PC-9 (cell line): ENCODE results near the gene SDSL. TPM values are rescaled to one million over a fixed set of nuclear protein-coding genes. Genes with fewer than 3 reads are reported as not detected.
A peak's percentile ranks its signal among the peaks of the same experiment; 100 is the strongest.

ENCODE experiments used
- BruUV-seq: library from RNA; stranded (reverse); fragments of 400-500 nt; replicated peaks from 2 replicates; lab custom pipeline; 2021; lab: Mats Ljungman, UMichigan
- CTCF ChIA-PET: fragments of 300-600 bp; sonication (Branson Sonifier 250); formaldehyde crosslinking; loops from one replicate; lab custom pipeline; 2022; ENCODE audit warnings: antibody characterized with exemption; lab: Charles Lee
- POLR2A ChIA-PET: fragments of 300-600 bp; sonication (Branson Sonifier 250); formaldehyde crosslinking; loops from one replicate; lab custom pipeline; 2022; ENCODE audit warnings: antibody characterized with exemption; ENCODE audit not compliant: unreplicated experiment; lab: Charles Lee
- DNase-seq, 2 experiments: peaks; one replicate each; pipeline versions ENCODE4 v3.0.0 to v3.0.0-alpha.2; 2015 to 2022; ENCODE audit warnings: mixed read lengths in 1 of 2
- H2AFZ ChIP-seq: fragments of 200-600 bp; sonication (generic); 2 replicates; pipeline ENCODE4 v1.8.1; 2017; ENCODE audit warnings: antibody characterized with exemption
- H3F3A ChIP-seq: fragments of 200-600 bp; sonication (generic); 2 replicates; pipeline ENCODE4 v1.8.1; 2017; ENCODE audit warnings: antibody characterized with exemption, mild to moderate bottlenecking, low read depth; ENCODE audit not compliant: insufficient read depth
- H3K27ac ChIP-seq: fragments of 200-600 bp; sonication (generic); 2 replicates; pipeline ENCODE4 v1.6.1; 2016; ENCODE audit warnings: mixed run types
- H3K27me3 ChIP-seq: fragments of 200-600 bp; sonication (generic); 2 replicates; pipeline ENCODE4 v1.6.1; 2016; ENCODE audit warnings: low read depth, mixed run types; ENCODE audit not compliant: insufficient read depth
- H3K36me3 ChIP-seq: fragments of 200-600 bp; sonication (generic); 2 replicates; pipeline ENCODE4 v1.6.1; 2016; ENCODE audit warnings: low read depth, mixed run types
- H3K4me1 ChIP-seq: fragments of 200-600 bp; sonication (generic); replicated peaks from 2 replicates; pipeline ENCODE4 v1.6.1; 2016; ENCODE audit warnings: mixed run types; ENCODE audit not compliant: insufficient read depth
- H3K4me2 ChIP-seq: fragments of 200-600 bp; sonication (generic); 2 replicates; pipeline ENCODE4 v1.6.1; 2017; ENCODE audit warnings: mixed run types
- H3K4me3 ChIP-seq: fragments of 200-600 bp; sonication (generic); 2 replicates; pipeline ENCODE4 v1.6.1; 2016; ENCODE audit warnings: mixed run types
- H3K79me2 ChIP-seq: fragments of 200-600 bp; sonication (generic); 2 replicates; pipeline ENCODE4 v1.6.1; 2017; ENCODE audit warnings: low read depth, mixed run types
- H3K9me2 ChIP-seq: fragments of 200-600 bp; sonication (generic); 2 replicates; pipeline ENCODE4 v1.8.1; 2017; ENCODE audit warnings: mild to moderate bottlenecking; ENCODE audit not compliant: insufficient read depth
- H3K9me3 ChIP-seq: fragments of 200-600 bp; sonication (generic); 2 replicates; pipeline ENCODE4 v1.8.1; 2016; ENCODE audit warnings: low read depth; ENCODE audit not compliant: insufficient read depth
- H4K20me1 ChIP-seq: fragments of 200-600 bp; sonication (generic); 2 replicates; pipeline ENCODE4 v1.8.1; 2017; ENCODE audit not compliant: insufficient read depth
- CTCF ChIP-seq: fragments of 200-600 bp; sonication (generic); conservative IDR thresholded peaks from 2 replicates; pipeline ENCODE4 v1.6.1; 2017; ENCODE audit warnings: mixed run types, antibody characterized with exemption, mild to moderate bottlenecking, moderate library complexity
- EZH2 ChIP-seq: fragments of 200-600 bp; sonication (generic); IDR thresholded peaks from 2 replicates; pipeline ENCODE4 v1.8.0; 2017; ENCODE audit warnings: antibody characterized with exemption, low read depth
- intact Hi-C: fragments of 100-400 bp; cut with micrococcal nuclease; formaldehyde crosslinking; loops from one replicate; pipeline ENCODE4 v1.10.0; 2022; ENCODE audit not compliant: unreplicated experiment
- total RNA-seq: library from RNA; stranded (reverse); gene quantifications from 2 replicates; pipeline ENCODE4 v1.2.3, GENCODE V29; 2021

SDSL gene
- total RNA-seq, 1 experiment from 2014 or later = 14.2 TPM

DNA sequence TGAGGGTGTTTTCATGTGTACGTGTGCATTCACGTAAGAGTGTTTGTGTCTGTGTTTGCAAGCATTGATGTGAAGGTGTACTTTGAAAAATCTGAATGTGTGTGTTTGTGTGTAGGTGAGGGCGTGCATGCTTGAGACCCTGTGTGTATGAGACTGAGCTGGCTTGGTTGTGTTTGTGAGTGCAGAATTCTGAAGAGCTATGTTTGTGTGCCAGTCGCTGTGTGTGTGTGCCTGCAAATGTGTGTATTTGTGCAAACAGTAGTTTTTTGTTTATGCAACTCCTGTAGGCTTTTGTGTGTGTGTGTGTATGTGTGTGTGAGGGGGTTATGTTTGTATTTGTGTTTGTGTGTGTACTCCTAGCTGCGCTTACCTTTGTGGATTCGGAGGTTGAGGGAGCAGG, 51.2 kb downstream of the SDSL start:
- no TSS peak for BruUV-seq
- Histone ChIP-seq H3K9me2 (no peaks in the 10 kb centered on the region), H3K36me3 (no peaks in the 10 kb centered on the region), H3K4me2 (no peak overlapping the region), H3K4me3 (no peak overlapping the region), H3K27ac (no peak overlapping the region), H3K9me3 (no peaks in the 10 kb centered on the region), H3K4me1 (no peaks in the 10 kb centered on the region), H3K27me3 (peaks cover 90% of the 10 kb centered on the region), H3K79me2 (no peaks in the 10 kb centered on the region), H3F3A (no peaks in the 10 kb centered on the region), H4K20me1 (no peaks in the 10 kb centered on the region), H2AFZ (no peak overlapping the region)
- intact Hi-C loops = no loop called here
- CTCF ChIA-PET = no interaction called here
- no peak for TF ChIP-seq CTCF
- no peak for TF ChIP-seq EZH2
- POLR2A ChIA-PET = interaction anchor here (0.6 kb wide), 1 partner anchor 51 kb away, joined by 11 read pairs; the partner anchor contains the start of gene SDSL
- no peak for DNase-seq

DNA sequence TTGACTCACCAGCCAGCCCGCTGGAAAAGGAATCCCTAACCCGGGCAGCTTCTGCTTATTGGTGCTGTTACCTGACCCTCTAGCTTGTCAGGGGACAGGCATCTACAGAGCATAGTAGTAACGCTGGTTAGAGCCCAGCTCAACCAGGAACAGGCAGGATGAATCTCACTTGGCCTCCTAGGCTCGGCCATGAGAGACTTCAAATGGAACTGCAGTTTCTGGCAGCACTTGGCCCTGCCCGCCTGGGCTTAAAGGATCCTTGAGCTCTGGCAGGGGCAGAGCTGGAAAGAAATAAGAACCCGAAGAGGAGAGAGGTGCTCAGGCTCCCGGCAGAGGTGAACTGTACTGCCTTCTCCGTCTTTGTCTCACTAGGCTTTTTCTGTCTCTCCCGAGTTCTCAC, 51.8 kb downstream of the SDSL start:
- POLR2A ChIA-PET = interaction anchor here (0.6 kb wide), 2 partner anchors 52 to 265 kb away, joined by 9 to 11 read pairs; partner anchors contain the start of gene SDSL
- CTCF ChIA-PET = no interaction called here
- Histone ChIP-seq H2AFZ (no peak overlapping the region), H3K79me2 (no peaks in the 10 kb centered on the region), H4K20me1 (no peaks in the 10 kb centered on the region), H3K4me2 (no peak overlapping the region), H3K9me2 (no peaks in the 10 kb centered on the region), H3F3A (no peaks in the 10 kb centered on the region), H3K4me1 (no peaks in the 10 kb centered on the region), H3K36me3 (no peaks in the 10 kb centered on the region), H3K9me3 (no peaks in the 10 kb centered on the region), H3K27ac (no peak overlapping the region), H3K4me3 (no peak overlapping the region), H3K27me3 (peaks cover 90% of the 10 kb centered on the region)
- intact Hi-C loops = no loop called here
- TF ChIP-seq EZH2 (no peak), CTCF (no peak)
- no TSS peak for BruUV-seq
- DNase-seq = peak; percentile 9 to 39

DNA sequence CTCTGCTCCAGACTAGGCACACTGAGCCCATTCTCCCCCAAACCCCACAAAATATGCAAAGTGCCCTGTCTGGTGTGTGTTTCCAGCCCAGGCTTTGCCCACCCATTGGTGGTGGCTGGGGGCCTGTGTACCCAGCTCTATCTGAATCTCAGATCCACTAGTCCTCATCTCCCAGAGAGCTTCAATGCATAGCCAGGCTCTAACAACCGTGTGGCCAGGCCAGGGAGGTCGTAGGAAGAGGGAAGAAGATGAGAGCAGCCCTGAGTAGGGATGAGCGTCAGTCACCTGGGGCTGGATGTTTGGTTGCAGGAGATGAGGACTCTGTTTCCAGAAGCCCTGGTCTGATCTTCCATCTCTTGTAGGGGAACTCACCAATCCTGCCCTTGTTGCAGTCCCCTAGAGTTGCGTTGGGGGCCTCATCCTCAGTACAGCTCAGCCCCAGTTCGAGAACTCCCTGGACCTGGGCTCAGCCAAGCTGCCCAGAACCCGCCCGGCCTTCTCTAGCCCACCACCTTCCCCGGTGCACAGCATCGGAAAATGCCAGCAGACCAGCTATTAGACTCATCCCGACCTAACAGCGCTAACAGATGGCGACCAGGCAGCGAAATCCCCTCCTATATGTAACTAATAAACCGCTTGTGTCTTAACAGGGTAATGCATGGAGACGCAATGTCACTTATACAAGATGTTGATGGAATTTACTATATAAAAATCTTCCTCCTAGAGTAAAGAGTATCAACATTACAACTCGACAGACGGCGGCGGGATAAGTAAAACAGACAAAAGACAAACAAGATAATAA, 52.7 kb downstream of the SDSL start:
- no peaks in the 10 kb centered on the region for H4K20me1 ChIP-seq
- H3K79me2 ChIP-seq = no peaks in the 10 kb centered on the region
- H3K9me3 ChIP-seq = no peaks in the 10 kb centered on the region
- DNase-seq = no peak
- intact Hi-C loops = no loop called here
- no peak for TF ChIP-seq EZH2
- TF ChIP-seq CTCF = no peak
- H3F3A ChIP-seq = no peaks in the 10 kb centered on the region
- no peaks in the 10 kb centered on the region for H3K36me3 ChIP-seq
- H3K4me3 ChIP-seq = no peak overlapping the region
- CTCF ChIA-PET = no interaction called here
- POLR2A ChIA-PET = no interaction called here
- H3K4me2 ChIP-seq = no peak overlapping the region
- no peak overlapping the region for H3K27ac ChIP-seq
- no peak overlapping the region for H2AFZ ChIP-seq
- no peaks in the 10 kb centered on the region for H3K4me1 ChIP-seq
- no peaks in the 10 kb centered on the region for H3K9me2 ChIP-seq
- no TSS peak for BruUV-seq
- peaks cover 90% of the 10 kb centered on the region for H3K27me3 ChIP-seq
